Heart left ventricle (tissue), 16 donors: ENCODE data around the gene BACH2. TPM values are rescaled to one million over a fixed set of nuclear protein-coding genes. Genes with fewer than 3 reads are reported as not detected.

Source experiments
- ATAC-seq, 4 donors: fragments of 200-7000 bp; cut with Tn5 transposase; one replicate each; pipeline ENCODE4 v1.9.1; 2020 to 2022; ENCODE audit warnings: moderate library complexity in 4 of 4, mild to moderate bottlenecking in 3 of 4, moderate number of reproducible peaks in 1 of 4
- DNase-seq, 5 donors: peaks; one replicate each; pipeline ENCODE4 v3.0.0-alpha.2; 2020
- H3K27ac ChIP-seq, 12 donors: fragments of 200-600 bp; sonication (generic) in 4 of 12; one replicate each; pipeline versions ENCODE4 v1.5.0 to v1.8.0; 2016 to 2022; ENCODE audit warnings: mild to moderate bottlenecking in 2 of 12
- H3K27me3 ChIP-seq, 9 donors: fragments of 200-600 bp; sonication (generic) in 2 of 9; one replicate each; pipeline versions ENCODE4 v1.5.1 to v1.8.0; 2016 to 2022; ENCODE audit warnings: mild to moderate bottlenecking in 3 of 9
- H3K36me3 ChIP-seq, 9 donors: fragments of 200-600 bp; sonication (generic) in 2 of 9; one replicate each; pipeline versions ENCODE4 v1.5.0 to v1.8.0; 2018 to 2022; ENCODE audit warnings: mild to moderate bottlenecking in 2 of 9
- H3K4me1 ChIP-seq, 12 donors: fragments of 200-600 bp; sonication (generic) in 4 of 12; one replicate each; pipeline versions ENCODE4 v1.5.0 to v1.8.0; 2016 to 2022; ENCODE audit warnings: mild to moderate bottlenecking in 3 of 12
- H3K4me3 ChIP-seq, 12 donors: fragments of 200-600 bp; sonication (generic) in 4 of 12; one replicate each; pipeline versions ENCODE4 v1.5.0 to v1.8.0; 2017 to 2022; ENCODE audit warnings: mild to moderate bottlenecking in 9 of 12, moderate library complexity in 4 of 12
- H3K9me3 ChIP-seq, 12 donors: fragments of 200-600 bp; sonication (generic) in 4 of 12; one replicate each; pipeline versions ENCODE4 v1.5.0 to v1.8.0; 2016 to 2022; ENCODE audit warnings: mild to moderate bottlenecking in 1 of 12
- POLR2A ChIP-seq, 2 donors: fragments of 450-650 bp; IDR thresholded peaks; one replicate each; pipeline ENCODE4 v1.6.1; 2017; ENCODE audit warnings: antibody characterized with exemption in 2 of 2, mild to moderate bottlenecking in 2 of 2, moderate library complexity in 2 of 2
- WGBS, 4 donors: extraction: QIAGEN DNeasy Blood & Tissue Kit in 2 of 4; methylation state at CpG; one replicate each; pipeline versions ENCODE4 v1.1.5 to v1.1.7; 2013 to 2018; 5-methylcytosine and 5-hydroxymethylcytosine counted together
- intact Hi-C, 10 donors: fragments of 100-400 bp; cut with DNase I; formaldehyde crosslinking; loops; one replicate each; pipeline versions ENCODE4 v1.11.1 to v1.14.2; 2022
- polyA plus RNA-seq, 2 donors: library from polyadenylated mRNA; stranded (reverse); fragments of 200-250 nt; gene quantifications; one replicate each; pipeline ENCODE4 v1.2.3, GENCODE V29; 2013
- total RNA-seq, 9 donors: library from RNA; depleted of rRNA in 2 of 9; stranded (reverse); fragments of >200 nt in 2 of 9; fragmentation: NEBNext Ultra II Directional in 3 of 9; extraction: Animal tissue kit (Norgen Biotek cat#: 25700) in 3 of 9; gene quantifications; one replicate each; pipeline versions ENCODE4 v1.1.0 to v1.2.4, GENCODE V29; 2016 to 2023
- TF ChIP-seq, protein P1 (sequence below), 12 donors: fragments of 200-600 bp; sonication (generic) in 4 of 12; IDR thresholded peaks; one replicate each; pipeline versions ENCODE4 v1.5.0 to v1.8.0; 2018 to 2022; ENCODE audit warnings: antibody characterized with exemption in 12 of 12, mild to moderate bottlenecking in 5 of 12
- donor health status: ischemic (EF 13 %, LVEDD 7.1; RV severe dilation, severe dysfunction).
- donor health status: healthy with polysubstance abuse.
- donor health status: DM: no; HTN: yes; CAD: no.
- donor health status: DM: no; HTN: no; CAD: no.
- donor health status: ischemic (EF 25% LVEDD 6.9; RV normal size, moderate dysfunction).
- donor health status: ischemic (EF 25% LVEDD 5.7; RV mildly dilated, moderate dysfunction).
- donor health status: healthy.
- donor health status: DM: yes; HTN: yes; CAD: no.
- donor health status: ischemic (EF 35%, LVEDD 5.7; RV mildly dilated, moderate dysfunction).
- donor health status: nonischemic (EF 11% LVEDD 7.7; RV severe dilation, severe dysfunction).
- donor health status: DM: yes; HTN: yes; CAD: no.
- donor health status: PGD.
- donor health status: ischemic (EF 29% LVEDD 5.4; RV normal size, mild dysfunction).
- donor health status: nonischemic (EF 23%, LVEDD 6.1; RV moderate dilation, normal function).

The BACH2 gene
- total and polyA plus RNA-seq, 11 donors, result 0.23 to 8.4 (median 1.5) TPM

DNA sequence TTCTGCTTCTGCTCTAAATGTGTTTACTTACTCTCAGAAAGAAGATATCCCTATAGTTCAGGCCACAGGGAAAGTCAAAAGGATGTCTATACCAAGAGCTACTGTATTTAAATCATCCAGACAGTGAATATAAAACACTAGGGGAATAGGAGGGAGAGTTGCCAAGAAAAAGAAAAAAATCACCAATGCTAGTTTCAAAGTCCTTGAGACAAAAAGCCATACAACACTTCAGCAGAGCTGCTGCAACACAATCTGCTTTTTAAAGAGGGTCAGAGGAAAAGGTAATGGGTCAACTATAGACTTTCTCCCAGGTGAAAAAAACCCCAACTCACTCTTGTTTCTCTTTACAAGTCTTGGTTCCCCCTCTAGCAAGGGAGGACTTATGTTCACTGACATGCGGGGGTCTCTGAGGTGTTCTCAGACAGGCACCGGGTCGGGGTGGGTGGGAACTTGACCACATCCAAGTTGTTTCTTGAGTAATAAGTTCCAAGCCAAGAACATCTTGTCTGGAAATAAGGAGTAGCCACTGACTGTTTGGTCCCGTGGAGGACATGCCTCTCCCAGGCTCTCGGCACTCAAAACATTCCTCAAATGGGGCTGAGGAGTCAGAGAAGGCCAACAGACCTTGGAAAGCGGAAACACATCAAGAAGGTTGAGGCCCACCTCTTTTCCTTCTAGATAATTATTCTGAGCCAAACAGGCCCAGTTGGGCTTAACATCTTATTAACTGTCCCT, 354.7 kb downstream of the BACH2 start:
- Histone ChIP-seq H3K9me3 (peaks cover 0 to 4% (median 0%) of the 10 kb centered on the region in 12 donors), H3K4me3 (no peak overlapping the region), H3K4me1 (peaks cover 0 to 8% (median 0%) of the 10 kb centered on the region in 12 donors), H3K36me3 (peaks cover 0 to 10% (median 0%) of the 10 kb centered on the region in 9 donors), H3K27me3 (no peaks in the 10 kb centered on the region), H3K27ac (no peak overlapping the region)
- no peak for DNase-seq
- peak in 2 of 4 donors; percentile 14 to 30 for ATAC-seq
- 83 to 93% (median 88%) methylated on average over 6 of the region's 6 CpGs for whole genome bisulfite sequencing, 4 donors
- intact Hi-C loops, result loop anchor here in 8 of 10 donors (2.0 to 10.0 kb wide), 4 partner anchors 353 to 537 kb away; partner anchors contain the start of gene BACH2 (in 1 of the 8)
- TF ChIP-seq, protein P1, sequence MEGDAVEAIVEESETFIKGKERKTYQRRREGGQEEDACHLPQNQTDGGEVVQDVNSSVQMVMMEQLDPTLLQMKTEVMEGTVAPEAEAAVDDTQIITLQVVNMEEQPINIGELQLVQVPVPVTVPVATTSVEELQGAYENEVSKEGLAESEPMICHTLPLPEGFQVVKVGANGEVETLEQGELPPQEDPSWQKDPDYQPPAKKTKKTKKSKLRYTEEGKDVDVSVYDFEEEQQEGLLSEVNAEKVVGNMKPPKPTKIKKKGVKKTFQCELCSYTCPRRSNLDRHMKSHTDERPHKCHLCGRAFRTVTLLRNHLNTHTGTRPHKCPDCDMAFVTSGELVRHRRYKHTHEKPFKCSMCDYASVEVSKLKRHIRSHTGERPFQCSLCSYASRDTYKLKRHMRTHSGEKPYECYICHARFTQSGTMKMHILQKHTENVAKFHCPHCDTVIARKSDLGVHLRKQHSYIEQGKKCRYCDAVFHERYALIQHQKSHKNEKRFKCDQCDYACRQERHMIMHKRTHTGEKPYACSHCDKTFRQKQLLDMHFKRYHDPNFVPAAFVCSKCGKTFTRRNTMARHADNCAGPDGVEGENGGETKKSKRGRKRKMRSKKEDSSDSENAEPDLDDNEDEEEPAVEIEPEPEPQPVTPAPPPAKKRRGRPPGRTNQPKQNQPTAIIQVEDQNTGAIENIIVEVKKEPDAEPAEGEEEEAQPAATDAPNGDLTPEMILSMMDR (IDR thresholded peaks at IDR 0.05), result no peak
- TF ChIP-seq POLR2A (IDR thresholded peaks at IDR 0.05), result no peak

DNA sequence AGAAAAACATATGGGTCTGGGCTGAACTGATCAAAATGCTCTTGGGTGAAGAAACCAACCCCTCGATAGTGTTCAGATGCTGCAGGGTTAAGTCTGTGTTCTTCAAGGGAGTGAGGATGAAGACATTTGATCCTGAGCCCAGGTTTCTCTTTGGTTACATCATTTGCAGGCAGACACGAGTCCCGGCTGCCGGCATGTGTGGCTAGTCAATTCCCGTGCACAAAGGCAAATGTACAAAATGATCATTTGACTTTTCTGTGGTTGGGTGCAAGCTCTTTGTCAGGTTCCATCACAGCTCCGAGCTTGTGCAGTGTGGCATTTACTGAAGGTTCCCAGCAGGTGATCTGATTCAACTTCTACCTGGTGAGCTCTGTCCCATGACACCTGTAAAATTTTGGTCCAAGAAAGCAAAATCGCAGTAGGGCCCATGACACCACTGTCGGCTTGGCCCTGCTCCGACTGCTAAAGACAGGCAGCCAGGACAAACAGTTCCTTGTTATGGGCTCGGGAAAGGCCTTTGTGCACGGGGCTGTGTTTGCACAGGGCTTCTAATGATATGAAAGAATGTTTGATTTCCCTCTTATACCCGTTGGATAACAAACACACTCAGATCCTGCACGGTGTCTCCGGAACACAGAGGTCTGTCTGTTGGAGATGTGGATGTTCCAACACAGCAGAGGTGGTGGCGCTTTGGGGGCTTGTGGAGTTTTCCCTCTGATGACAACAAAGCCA, 355.4 kb downstream of the BACH2 start:
- ATAC-seq (peak; percentile 30 to 61 (median 36)), DNase-seq (no peak)
- no peak overlapping the region for H3K4me3 ChIP-seq
- peaks cover 0 to 8% (median 0%) of the 10 kb centered on the region in 12 donors for H3K4me1 ChIP-seq
- TF ChIP-seq, protein P1 (IDR thresholded peaks at IDR 0.05), result no peak
- TF ChIP-seq POLR2A (IDR thresholded peaks at IDR 0.05), result no peak
- H3K27me3 ChIP-seq, result no peaks in the 10 kb centered on the region
- 68 to 83% (median 74%) methylated on average over 15 of the region's 15 CpGs for WGBS, 4 donors
- H3K9me3 ChIP-seq, result peaks cover 0 to 4% (median 0%) of the 10 kb centered on the region in 12 donors
- intact Hi-C loops, result loop anchor here in 7 of 10 donors (2.0 to 10.0 kb wide), 4 partner anchors 354 to 538 kb away; partner anchors contain the start of gene BACH2 (in 1 of the 7)
- H3K36me3 ChIP-seq, result peaks cover 0 to 10% (median 0%) of the 10 kb centered on the region in 9 donors
- H3K27ac ChIP-seq, result no peak overlapping the region

DNA sequence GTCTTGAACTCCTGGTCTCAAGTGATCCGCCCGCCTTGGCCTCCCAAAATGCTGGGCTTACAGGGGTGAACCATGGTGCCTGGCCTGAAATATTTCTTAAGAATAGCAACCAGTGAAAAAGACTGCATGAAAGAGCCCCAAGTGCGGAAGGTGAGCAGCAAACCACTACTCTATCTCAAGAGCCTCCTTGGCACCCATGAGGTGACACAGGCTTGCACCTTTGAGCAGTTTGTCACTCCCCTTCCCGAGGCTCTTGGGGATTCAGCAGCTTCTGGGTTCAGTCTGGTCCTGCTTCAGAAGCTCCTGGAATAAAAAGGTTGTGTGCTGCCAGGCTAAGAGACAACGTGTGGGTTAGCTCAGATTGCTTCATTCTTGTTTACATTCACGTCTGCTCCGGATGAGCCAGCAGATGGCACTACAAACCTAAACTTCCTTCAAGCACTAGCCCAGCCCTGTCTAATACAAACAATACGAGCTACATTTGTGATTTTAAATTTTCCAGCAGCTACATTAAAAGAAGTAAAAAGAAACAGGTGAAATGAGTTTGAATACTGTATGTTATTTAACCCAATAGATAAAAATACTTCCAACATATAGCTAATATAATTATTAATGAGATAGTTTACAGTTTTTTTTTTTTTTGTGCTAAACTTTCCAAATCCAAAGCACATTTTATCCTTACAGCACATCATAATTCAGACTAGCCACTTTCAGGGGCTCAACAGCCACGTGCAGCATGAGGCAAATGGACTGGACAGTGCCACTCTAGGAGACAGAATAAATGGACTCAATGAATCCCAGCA, 356.2 kb downstream of the BACH2 start:
- 34 to 38% (median 35%) methylated on average over 9 of the region's 9 CpGs for WGBS, 4 donors
- H3K4me1 ChIP-seq, result peaks cover 0 to 8% (median 0%) of the 10 kb centered on the region in 12 donors
- H3K27me3 ChIP-seq, result no peaks in the 10 kb centered on the region
- ATAC-seq, result peak; percentile 83 to 92 (median 90)
- peaks cover 0 to 11% (median 0%) of the 10 kb centered on the region in 9 donors for H3K36me3 ChIP-seq
- no peak for TF ChIP-seq POLR2A (IDR thresholded peaks at IDR 0.05)
- TF ChIP-seq, protein P1 (IDR thresholded peaks at IDR 0.05), result peak; percentile 46 to 81 (median 70)
- H3K27ac ChIP-seq, result no peak overlapping the region
- peaks cover 0 to 4% (median 0%) of the 10 kb centered on the region in 12 donors for H3K9me3 ChIP-seq
- H3K4me3 ChIP-seq, result no peak overlapping the region
- DNase-seq, result peak in 4 of 5 donors; percentile 56 to 60 (median 59)
- intact Hi-C loops, result loop anchor here in 9 of 10 donors (1.0 to 10.0 kb wide), 6 partner anchors 354 to 539 kb away; partner anchors contain the start of gene BACH2 (in 1 of the 9)
